Smooth muscle cell (in vitro differentiated cells): ENCODE data around the gene CHDH. TPM values are rescaled to one million over a fixed set of nuclear protein-coding genes. Genes with fewer than 3 reads are reported as not detected.

Experiments
- DNase-seq: peaks from one replicate; lab custom pipeline; 2025; ENCODE audit not compliant: unreplicated experiment; lab: John Stamatoyannopoulos, UW
- H2AFZ ChIP-seq: fragments of 200-600 bp; sonication (generic); 2 replicates; pipeline ENCODE4 v1.6.0; 2016; ENCODE audit warnings: antibody characterized with exemption, low read depth, mild to moderate bottlenecking
- H3F3A ChIP-seq: fragments of 200-600 bp; sonication (generic); 2 replicates; pipeline ENCODE4 v1.6.0; 2017; ENCODE audit warnings: antibody characterized with exemption, low read depth
- H3K27ac ChIP-seq: fragments of 200-600 bp; sonication (generic); 2 replicates; pipeline ENCODE4 v1.5.1; 2016; ENCODE audit warnings: low read depth, mild to moderate bottlenecking
- H3K27me3 ChIP-seq: fragments of 200-600 bp; sonication (generic); 2 replicates; pipeline ENCODE4 v1.6.1; 2016; ENCODE audit warnings: low read depth, mild to moderate bottlenecking
- H3K36me3 ChIP-seq: fragments of 200-600 bp; sonication (generic); 2 replicates; pipeline ENCODE4 v1.5.1; 2016; ENCODE audit warnings: low read depth
- H3K4me1 ChIP-seq: fragments of 200-600 bp; sonication (generic); 2 replicates; pipeline ENCODE4 v1.5.1; 2016; ENCODE audit warnings: low read depth
- H3K4me2 ChIP-seq: fragments of 200-600 bp; sonication (generic); 2 replicates; pipeline ENCODE4 v1.6.0; 2016; ENCODE audit warnings: mild to moderate bottlenecking
- H3K4me3 ChIP-seq: fragments of 200-600 bp; sonication (generic); 2 replicates; pipeline ENCODE4 v1.5.1; 2016; ENCODE audit warnings: mild to moderate bottlenecking
- H3K79me2 ChIP-seq: fragments of 200-600 bp; sonication (generic); 2 replicates; pipeline ENCODE4 v1.6.0; 2016; ENCODE audit warnings: low read depth, mild to moderate bottlenecking
- H3K9ac ChIP-seq: fragments of 200-600 bp; sonication (generic); 2 replicates; pipeline ENCODE4 v1.6.0; 2016; ENCODE audit warnings: low read depth
- H3K9me3 ChIP-seq: fragments of 200-600 bp; sonication (generic); replicated peaks from 2 replicates; pipeline ENCODE4 v1.5.1; 2016; ENCODE audit warnings: low read depth
- H4K20me1 ChIP-seq: fragments of 200-600 bp; sonication (generic); 2 replicates; pipeline ENCODE4 v1.6.0; 2016; ENCODE audit warnings: low read depth
- WGBS: methylation state at CpG from one replicate; pipeline ENCODE4 v1.1.7; 2016; ENCODE audit warnings: low lambda C conversion rate; 5-methylcytosine and 5-hydroxymethylcytosine counted together
- polyA plus RNA-seq: library from polyadenylated mRNA; unstranded; fragments of >200 nt; fragmentation: Nextera tagmentation; extraction: Ambion mirVana; gene quantifications from 2 replicates; pipeline ENCODE4 v1.2.1, GENCODE V29; 2016
- total RNA-seq: library from RNA; depleted of rRNA; stranded (reverse); fragments of >200 nt; gene quantifications from 2 replicates; pipeline ENCODE4 v1.2.3, GENCODE V29; 2014
- TF ChIP-seq, protein P1 (sequence below): fragments of 200-600 bp; sonication (generic); IDR thresholded peaks from 2 replicates; pipeline ENCODE4 v1.5.1; 2017; ENCODE audit warnings: borderline replicate concordance, mild to moderate bottlenecking, antibody characterized with exemption; ENCODE audit not compliant: insufficient read depth, poor library complexity, severe bottlenecking

Gene CHDH
- total and polyA plus RNA-seq, 2 experiments from 2014 or later: 0.36 to 0.51 TPM

DNA sequence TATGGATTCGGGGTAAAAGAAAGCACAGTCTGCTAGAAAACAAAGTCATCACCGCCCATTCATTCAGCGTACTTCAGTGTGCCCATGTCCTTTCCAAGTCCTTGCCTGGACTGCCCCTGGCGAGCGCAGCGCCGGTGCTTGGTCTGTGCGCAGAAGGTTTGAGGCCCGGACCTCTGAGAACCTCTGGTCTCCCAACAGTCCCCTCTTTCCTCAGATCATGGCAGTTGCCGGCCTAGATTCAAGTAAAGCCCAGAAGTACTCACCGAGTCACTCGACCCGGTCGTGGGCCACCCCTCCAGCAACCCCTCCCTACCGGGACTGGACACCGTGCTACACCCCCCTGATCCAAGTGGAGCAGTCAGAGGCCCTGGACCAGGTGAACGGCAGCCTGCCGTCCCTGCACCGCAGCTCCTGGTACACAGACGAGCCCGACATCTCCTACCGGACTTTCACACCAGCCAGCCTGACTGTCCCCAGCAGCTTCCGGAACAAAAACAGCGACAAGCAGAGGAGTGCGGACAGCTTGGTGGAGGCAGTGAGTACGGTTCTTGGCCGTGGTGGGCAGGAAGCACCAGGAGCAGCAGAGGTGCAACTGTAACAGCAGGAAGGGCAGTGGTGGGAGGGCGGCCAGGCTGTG, 36.3 kb downstream of the CHDH start:
- H3K27me3 ChIP-seq: no peaks in the 10 kb centered on the region
- no peaks in the 10 kb centered on the region for H3F3A ChIP-seq
- no peaks in the 10 kb centered on the region for H3K79me2 ChIP-seq
- H2AFZ ChIP-seq: no peak overlapping the region
- DNase-seq: no peak
- 96% methylated on average over 28 of the region's 28 CpGs for WGBS
- H3K27ac ChIP-seq: no peak overlapping the region
- no peak overlapping the region for H3K9ac ChIP-seq
- no peaks in the 10 kb centered on the region for H3K9me3 ChIP-seq
- H3K4me2 ChIP-seq: no peak overlapping the region
- no peak overlapping the region for H3K4me3 ChIP-seq
- TF ChIP-seq, protein P1, sequence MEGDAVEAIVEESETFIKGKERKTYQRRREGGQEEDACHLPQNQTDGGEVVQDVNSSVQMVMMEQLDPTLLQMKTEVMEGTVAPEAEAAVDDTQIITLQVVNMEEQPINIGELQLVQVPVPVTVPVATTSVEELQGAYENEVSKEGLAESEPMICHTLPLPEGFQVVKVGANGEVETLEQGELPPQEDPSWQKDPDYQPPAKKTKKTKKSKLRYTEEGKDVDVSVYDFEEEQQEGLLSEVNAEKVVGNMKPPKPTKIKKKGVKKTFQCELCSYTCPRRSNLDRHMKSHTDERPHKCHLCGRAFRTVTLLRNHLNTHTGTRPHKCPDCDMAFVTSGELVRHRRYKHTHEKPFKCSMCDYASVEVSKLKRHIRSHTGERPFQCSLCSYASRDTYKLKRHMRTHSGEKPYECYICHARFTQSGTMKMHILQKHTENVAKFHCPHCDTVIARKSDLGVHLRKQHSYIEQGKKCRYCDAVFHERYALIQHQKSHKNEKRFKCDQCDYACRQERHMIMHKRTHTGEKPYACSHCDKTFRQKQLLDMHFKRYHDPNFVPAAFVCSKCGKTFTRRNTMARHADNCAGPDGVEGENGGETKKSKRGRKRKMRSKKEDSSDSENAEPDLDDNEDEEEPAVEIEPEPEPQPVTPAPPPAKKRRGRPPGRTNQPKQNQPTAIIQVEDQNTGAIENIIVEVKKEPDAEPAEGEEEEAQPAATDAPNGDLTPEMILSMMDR: no peak
- no peaks in the 10 kb centered on the region for H4K20me1 ChIP-seq
- H3K36me3 ChIP-seq: no peaks in the 10 kb centered on the region
- H3K4me1 ChIP-seq: no peaks in the 10 kb centered on the region

DNA sequence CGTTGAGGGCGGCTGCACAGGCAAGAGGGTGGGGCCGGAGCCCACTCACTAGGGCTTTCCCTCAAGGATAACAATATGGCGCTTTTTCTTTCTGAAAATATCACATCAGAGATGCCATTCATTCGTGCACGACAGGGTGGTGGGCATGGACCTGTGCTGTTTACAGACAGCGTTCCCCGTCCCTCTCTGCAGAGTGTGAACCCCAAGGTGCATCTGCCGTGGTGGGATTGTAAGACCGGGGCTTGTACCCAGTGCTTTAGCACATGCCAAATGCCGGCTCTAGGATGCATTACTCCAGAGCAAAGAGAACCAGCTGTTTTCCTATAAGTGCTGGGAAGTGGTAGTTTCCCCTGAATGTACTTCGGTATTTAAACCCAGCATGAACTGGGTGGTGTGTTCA, 37.0 kb downstream of the CHDH start:
- no peaks in the 10 kb centered on the region for H3F3A ChIP-seq
- WGBS: 94% methylated on average over 12 of the region's 12 CpGs
- no peak for DNase-seq

DNA sequence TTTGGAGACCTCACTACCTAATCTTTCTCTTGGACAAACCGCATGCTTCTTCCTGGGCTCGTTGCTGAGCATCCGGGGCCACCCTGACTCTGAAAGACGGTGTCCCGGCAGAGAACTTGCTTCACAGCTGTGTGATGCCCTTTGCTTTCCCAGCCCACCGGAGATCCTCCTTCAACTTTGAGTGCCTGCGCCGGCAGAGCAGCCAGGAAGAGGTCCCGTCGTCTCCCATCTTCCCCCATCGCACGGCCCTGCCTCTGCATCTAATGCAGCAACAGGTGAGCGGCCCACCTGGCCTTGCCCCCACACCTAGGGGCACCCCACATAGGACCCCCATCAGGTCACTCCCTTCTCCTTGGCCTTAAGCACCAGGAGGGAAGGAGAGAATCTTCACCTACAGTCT, 37.7 kb downstream of the CHDH start:
- DNase-seq: no peak
- H3K4me2 ChIP-seq: no peak overlapping the region
- no peak overlapping the region for H3K4me3 ChIP-seq
- H3K79me2 ChIP-seq: no peaks in the 10 kb centered on the region
- H3K27ac ChIP-seq: no peak overlapping the region
- TF ChIP-seq, protein P1: no peak
- 95% methylated on average over 13 of the region's 13 CpGs for WGBS
- no peak overlapping the region for H3K9ac ChIP-seq
- no peaks in the 10 kb centered on the region for H3F3A ChIP-seq
- H2AFZ ChIP-seq: no peak overlapping the region
- no peaks in the 10 kb centered on the region for H4K20me1 ChIP-seq
- H3K9me3 ChIP-seq: no peaks in the 10 kb centered on the region
- no peaks in the 10 kb centered on the region for H3K36me3 ChIP-seq
- H3K4me1 ChIP-seq: peaks cover 5% of the 10 kb centered on the region
- H3K27me3 ChIP-seq: no peaks in the 10 kb centered on the region

More for the DNA sequence above, 37.0 kb downstream of the CHDH start:
- Histone ChIP-seq H3K27ac (no peak overlapping the region), H3K9ac (no peak overlapping the region), H2AFZ (no peak overlapping the region), H3K9me3 (no peaks in the 10 kb centered on the region), H3K79me2 (no peaks in the 10 kb centered on the region), H3K27me3 (no peaks in the 10 kb centered on the region), H3K36me3 (no peaks in the 10 kb centered on the region), H4K20me1 (no peaks in the 10 kb centered on the region), H3K4me1 (peaks cover 5% of the 10 kb centered on the region), H3K4me2 (no peak overlapping the region), H3K4me3 (no peak overlapping the region)
- TF ChIP-seq, protein P1: no peak
